Activated T-cell treated with anti-CD3 and anti-CD28 coated beads, Interleukin-2, amount 50 U/mL, for 24 hours (primary cell): ENCODE results near the gene TMEM45B.

ENCODE experiments used
- DNase-seq: peaks from one replicate; pipeline ENCODE4 v3.0.0-alpha.2; 2020
- H3K27ac Mint-ChIP-seq: 2 replicates; pipeline ENCODE4 v1.8.0; 2020; ENCODE audit warnings: mild to moderate bottlenecking, mixed read lengths
- H3K27me3 Mint-ChIP-seq: 2 replicates; pipeline ENCODE4 v1.8.0; 2020; ENCODE audit warnings: mixed read lengths
- H3K36me3 Mint-ChIP-seq: 2 replicates; pipeline ENCODE4 v1.8.0; 2020; ENCODE audit warnings: low read depth, mixed read lengths
- H3K4me1 Mint-ChIP-seq: 2 replicates; pipeline ENCODE4 v1.8.0; 2020; ENCODE audit warnings: low read depth, mixed read lengths
- H3K4me3 Mint-ChIP-seq: 2 replicates; pipeline ENCODE4 v1.8.0; 2020; ENCODE audit warnings: mild to moderate bottlenecking, moderate library complexity, mixed read lengths
- H3K9me3 Mint-ChIP-seq: 2 replicates; pipeline ENCODE4 v1.8.0; 2020; ENCODE audit warnings: mixed read lengths

Gene TMEM45B

GRCh38 chr11:129888451-129888850 lies 72.8 kb downstream of the TMEM45B start:
- H3K27me3 Mint-ChIP-seq: no peaks in the 10 kb centered on the region
- peaks cover 49% of the 10 kb centered on the region for H3K4me1 Mint-ChIP-seq
- DNase-seq: no peak
- H3K27ac Mint-ChIP-seq: peak overlapping the region; percentile 82
- H3K4me3 Mint-ChIP-seq: no peak overlapping the region
- peaks cover 96% of the 10 kb centered on the region for H3K36me3 Mint-ChIP-seq
- no peaks in the 10 kb centered on the region for H3K9me3 Mint-ChIP-seq

DNA sequence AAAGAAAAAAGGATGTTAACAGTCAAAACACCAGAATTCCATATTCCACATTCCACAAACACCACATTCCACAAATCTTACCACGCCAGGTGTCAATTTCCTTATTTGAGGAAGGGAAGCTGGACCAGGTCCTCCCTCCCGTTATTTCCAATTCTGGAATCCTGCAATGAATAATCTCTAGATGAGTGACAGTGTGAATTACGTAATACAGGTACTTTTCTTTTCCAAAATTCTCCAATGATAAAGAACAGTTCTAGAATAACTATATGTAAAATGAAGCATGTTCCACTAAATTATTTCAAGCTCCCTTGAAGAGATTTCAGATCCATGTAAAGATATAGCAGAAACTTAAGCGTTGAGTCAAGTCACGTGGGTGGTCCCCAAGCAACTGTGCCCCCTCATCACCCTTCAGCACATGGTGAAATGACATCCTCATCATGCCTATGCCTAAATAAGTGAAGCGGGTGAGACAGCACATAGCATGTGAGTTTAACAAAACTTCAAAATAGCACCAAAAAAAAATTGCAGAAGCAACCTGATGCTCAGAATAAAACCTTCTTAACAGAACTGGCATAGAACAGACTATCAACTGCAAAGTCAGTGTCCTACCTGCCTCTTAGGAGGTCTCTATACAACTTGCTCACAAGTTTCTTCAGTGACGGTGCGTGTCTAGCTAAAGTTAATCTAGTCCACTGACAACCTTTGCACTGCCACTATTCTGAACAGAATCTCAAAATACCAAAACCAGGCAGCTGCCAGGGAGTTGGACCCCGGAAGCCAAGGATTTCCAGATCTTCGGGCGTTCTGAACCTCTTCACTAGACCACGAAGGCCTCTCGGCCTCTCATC lies 78.9 kb downstream of the TMEM45B start:
- peak overlapping the region; percentile 92 for H3K27ac Mint-ChIP-seq
- H3K4me3 Mint-ChIP-seq: peak overlapping the region; percentile 91
- peaks cover 59% of the 10 kb centered on the region for H3K4me1 Mint-ChIP-seq
- H3K36me3 Mint-ChIP-seq: peaks cover 56% of the 10 kb centered on the region
- H3K27me3 Mint-ChIP-seq: no peaks in the 10 kb centered on the region
- DNase-seq: no peak
- H3K9me3 Mint-ChIP-seq: no peaks in the 10 kb centered on the region

DNA sequence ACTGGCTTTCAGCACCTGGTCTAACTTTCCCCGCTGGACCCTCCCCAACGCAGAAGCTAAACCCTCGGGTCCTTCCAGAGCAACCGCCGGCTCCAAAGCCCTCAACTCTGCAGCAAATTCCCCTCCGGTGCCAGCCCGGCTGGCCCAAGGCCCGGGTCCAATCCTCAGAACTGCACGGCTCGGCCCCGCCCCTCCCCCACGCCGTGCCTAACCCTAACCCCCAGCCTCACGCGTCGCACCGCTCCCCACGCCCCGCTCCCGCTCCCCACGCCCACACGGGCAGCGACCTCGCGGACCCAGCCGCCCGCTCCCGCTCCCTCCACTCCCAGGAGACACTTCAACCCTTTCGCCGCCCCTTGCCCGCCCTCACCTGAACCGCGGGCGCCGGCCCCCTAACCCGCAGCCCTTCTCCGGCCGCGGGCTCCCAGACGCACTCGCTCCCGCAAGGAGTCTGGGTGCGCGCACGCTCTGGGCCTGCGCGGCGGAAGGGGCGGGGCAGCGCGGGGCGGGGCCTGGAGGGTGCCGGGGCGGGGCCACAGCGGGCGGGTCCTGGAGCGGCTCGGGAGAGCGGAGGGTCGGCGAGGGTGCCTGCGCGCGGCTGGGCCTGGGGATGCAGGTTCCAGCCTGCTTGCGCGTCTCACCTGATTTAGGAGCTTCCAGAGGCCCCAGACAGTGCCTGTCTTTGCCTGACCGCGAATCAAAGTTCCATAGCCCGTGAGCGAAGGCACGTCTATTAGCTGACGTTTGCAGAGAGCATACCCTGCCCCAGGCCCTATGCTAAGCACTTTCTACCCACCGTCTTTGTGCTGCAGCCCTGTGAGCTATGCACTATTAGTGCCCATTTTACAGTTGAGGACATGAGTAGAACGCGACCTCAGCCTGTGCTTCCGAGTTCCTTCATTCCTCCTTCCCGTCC lies 79.7 kb downstream of the TMEM45B start, which contains the start of gene NFRKB:
Gene NFRKB, minus strand, starts transcription at position 453 of the 916 bp plus-strand sequence. CDS start 2,729 bp downstream, outside the sequence.
- H3K36me3 Mint-ChIP-seq: peaks cover 53% of the 10 kb centered on the region
- peak within 1 kb of the TSS; percentile 92 for H3K27ac Mint-ChIP-seq
- peak; percentile 95 for DNase-seq
- no peaks in the 10 kb centered on the region for H3K27me3 Mint-ChIP-seq
- peak within 1 kb of the TSS; percentile 91 for H3K4me3 Mint-ChIP-seq
- peaks cover 50% of the 10 kb centered on the region for H3K4me1 Mint-ChIP-seq
- no peaks in the 10 kb centered on the region for H3K9me3 Mint-ChIP-seq

DNA sequence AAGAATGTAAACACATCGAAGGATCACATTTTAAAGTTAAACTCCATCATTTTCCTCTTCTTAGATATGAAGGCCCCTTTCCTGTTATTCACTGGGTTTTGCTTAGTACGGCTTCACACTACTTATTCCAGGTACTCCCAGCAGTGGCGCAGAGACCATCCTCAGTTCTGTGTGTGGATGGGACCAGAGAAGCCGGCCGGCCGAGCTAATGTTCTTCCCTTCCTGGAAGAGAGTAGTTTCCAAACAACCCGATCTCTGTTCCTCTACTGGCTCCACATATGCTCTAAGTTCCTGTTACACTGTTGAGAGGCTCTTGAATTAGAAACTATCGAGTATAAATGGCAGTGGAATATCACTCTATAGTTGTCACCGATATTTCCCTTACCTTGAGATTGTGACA lies 80.4 kb downstream of the TMEM45B start:
- peak overlapping the region; percentile 91 for H3K4me3 Mint-ChIP-seq
- H3K36me3 Mint-ChIP-seq: peaks cover 50% of the 10 kb centered on the region
- H3K4me1 Mint-ChIP-seq: peaks cover 48% of the 10 kb centered on the region
- no peaks in the 10 kb centered on the region for H3K27me3 Mint-ChIP-seq
- H3K9me3 Mint-ChIP-seq: no peaks in the 10 kb centered on the region
- H3K27ac Mint-ChIP-seq: peak overlapping the region; percentile 83
- DNase-seq: no peak

DNA sequence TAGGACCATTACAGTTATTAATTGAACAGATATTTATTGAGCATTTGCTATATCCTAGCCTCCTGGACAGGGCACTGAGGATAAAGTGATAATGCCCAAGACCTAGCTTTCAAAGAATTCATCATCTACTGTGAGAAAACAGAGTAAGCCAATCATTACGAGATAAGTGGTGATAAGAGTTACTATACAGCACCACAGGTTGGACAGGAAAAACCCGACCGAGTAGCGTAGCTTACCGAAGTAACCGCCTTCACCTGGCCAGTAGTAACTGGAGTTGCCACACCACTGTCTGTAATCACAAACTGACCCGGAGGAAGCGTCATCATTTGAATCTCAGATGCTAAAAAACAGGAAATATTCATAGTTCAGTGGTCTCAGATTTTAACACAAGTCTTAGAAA lies 89.8 kb downstream of the TMEM45B start:
- DNase-seq: no peak
- Mint-ChIP-seq H3K9me3 (no peaks in the 10 kb centered on the region), H3K27me3 (no peaks in the 10 kb centered on the region), H3K36me3 (peaks cover 77% of the 10 kb centered on the region), H3K27ac (no peak overlapping the region), H3K4me1 (no peaks in the 10 kb centered on the region), H3K4me3 (no peak overlapping the region)
